WTC11 (cell line): Measurements from ENCODE around the gene RXFP3. TPM values are rescaled to one million over a fixed set of nuclear protein-coding genes. Genes with fewer than 3 reads are reported as not detected.

Source experiments
- CBFB ChIP-seq: sonication (generic); formaldehyde crosslinking; IDR thresholded peaks from 2 replicates; pipeline ENCODE4 v1.8.1; 2022; ENCODE audit warnings: mild to moderate bottlenecking, low read depth, missing genetic modification reagents
- ETV6 ChIP-seq: sonication (generic); formaldehyde crosslinking; IDR thresholded peaks from 2 replicates; pipeline ENCODE4 v1.8.1; 2022; ENCODE audit warnings: mild to moderate bottlenecking, missing genetic modification reagents
- FOXJ3 ChIP-seq: sonication (generic); formaldehyde crosslinking; IDR thresholded peaks from 2 replicates; pipeline ENCODE4 v1.9.0; 2021; ENCODE audit warnings: missing genetic modification reagents, mild to moderate bottlenecking, borderline replicate concordance
- FOXP1 ChIP-seq: sonication (generic); formaldehyde crosslinking; IDR thresholded peaks from 2 replicates; pipeline ENCODE4 v1.8.0; 2022; ENCODE audit warnings: missing genetic modification reagents, mild to moderate bottlenecking, moderate library complexity, borderline replicate concordance
- GABPB1 ChIP-seq: sonication (generic); formaldehyde crosslinking; IDR thresholded peaks from 2 replicates; pipeline ENCODE4 v1.8.1; 2023; ENCODE audit warnings: mild to moderate bottlenecking, missing genetic modification reagents
- GRHL2 ChIP-seq: fragments of 250-450 bp; sonication (Bioruptor Pico); IDR thresholded peaks from 2 replicates; pipeline ENCODE4 v1.8.0; 2022; ENCODE audit warnings: mild to moderate bottlenecking, moderate library complexity; ENCODE audit not compliant: insufficient replicate concordance, severe bottlenecking
- JUN ChIP-seq: sonication (generic); formaldehyde crosslinking; IDR thresholded peaks from 2 replicates; pipeline ENCODE4 v1.8.0; 2023; ENCODE audit warnings: mild to moderate bottlenecking, missing genetic modification reagents
- MYBL2 ChIP-seq: sonication (generic); formaldehyde crosslinking; IDR thresholded peaks from 2 replicates; pipeline ENCODE4 v1.8.1; 2023; ENCODE audit warnings: mild to moderate bottlenecking, moderate library complexity, missing genetic modification reagents
- NFATC4 ChIP-seq: fragments of 250-450 bp; sonication (Bioruptor Pico); IDR thresholded peaks from 2 replicates; pipeline ENCODE4 v1.9.0; 2021; ENCODE audit warnings: mild to moderate bottlenecking
- NFE2L1 ChIP-seq: sonication (generic); formaldehyde crosslinking; IDR thresholded peaks from 2 replicates; pipeline ENCODE4 v1.8.1; 2023; ENCODE audit warnings: missing genetic modification reagents
- OVOL2 ChIP-seq: fragments of 250-450 bp; sonication (Bioruptor Pico); IDR thresholded peaks from 2 replicates; pipeline ENCODE4 v1.9.0; 2021; ENCODE audit warnings: mild to moderate bottlenecking, borderline replicate concordance
- TCF7 ChIP-seq: sonication (generic); formaldehyde crosslinking; IDR thresholded peaks from 2 replicates; pipeline ENCODE4 v1.8.0; 2022; ENCODE audit warnings: mild to moderate bottlenecking, low read depth, missing genetic modification reagents, moderate library complexity
- ZNF317 ChIP-seq: sonication (generic); formaldehyde crosslinking; IDR thresholded peaks from 2 replicates; pipeline ENCODE4 v1.8.1; 2023; ENCODE audit warnings: low read depth, mild to moderate bottlenecking, moderate library complexity, missing genetic modification reagents, borderline replicate concordance
- total RNA-seq: library from RNA; stranded (reverse); gene quantifications from 3 replicates; pipeline ENCODE4 v1.2.3, GENCODE V29; 2021
- TF ChIP-seq, protein P1 (sequence below): sonication (generic); formaldehyde crosslinking; IDR thresholded peaks from 2 replicates; pipeline ENCODE4 v1.8.0; 2022; ENCODE audit warnings: mild to moderate bottlenecking, missing genetic modification reagents
- TF ChIP-seq, protein P2 (sequence below): fragments of 250-450 bp; sonication (Bioruptor Pico); IDR thresholded peaks from 2 replicates; pipeline ENCODE4 v1.9.0; 2021; ENCODE audit warnings: moderate library complexity, mild to moderate bottlenecking, inconsistent platforms, borderline replicate concordance
- TF ChIP-seq, protein P3 (sequence below): sonication (generic); formaldehyde crosslinking; conservative IDR thresholded peaks from 2 replicates; pipeline ENCODE4 v1.8.1; 2022; ENCODE audit warnings: mild to moderate bottlenecking, missing genetic modification reagents
- TF ChIP-seq, protein P4 (sequence below): sonication (generic); formaldehyde crosslinking; IDR thresholded peaks from 2 replicates; pipeline ENCODE4 v1.8.1; 2022; ENCODE audit warnings: low read depth, mild to moderate bottlenecking, moderate library complexity, missing genetic modification reagents, borderline replicate concordance
- TF ChIP-seq, protein P5 (sequence below): sonication (generic); formaldehyde crosslinking; IDR thresholded peaks from 2 replicates; pipeline ENCODE4 v1.8.1; 2023; ENCODE audit warnings: mild to moderate bottlenecking, moderate library complexity, missing genetic modification reagents
- TF ChIP-seq, protein P6 (sequence below): fragments of 250-450 bp; sonication (Bioruptor Pico); IDR thresholded peaks from 2 replicates; pipeline ENCODE4 v1.9.0; 2021; ENCODE audit warnings: mild to moderate bottlenecking
- TF ChIP-seq, protein P7 (sequence below): fragments of 250-450 bp; sonication (Bioruptor Pico); IDR thresholded peaks from 2 replicates; pipeline ENCODE4 v1.9.0; 2021; ENCODE audit warnings: mild to moderate bottlenecking, borderline replicate concordance

Gene RXFP3
- total RNA-seq, 1 experiment from 2014 or later: 0.22 TPM

DNA sequence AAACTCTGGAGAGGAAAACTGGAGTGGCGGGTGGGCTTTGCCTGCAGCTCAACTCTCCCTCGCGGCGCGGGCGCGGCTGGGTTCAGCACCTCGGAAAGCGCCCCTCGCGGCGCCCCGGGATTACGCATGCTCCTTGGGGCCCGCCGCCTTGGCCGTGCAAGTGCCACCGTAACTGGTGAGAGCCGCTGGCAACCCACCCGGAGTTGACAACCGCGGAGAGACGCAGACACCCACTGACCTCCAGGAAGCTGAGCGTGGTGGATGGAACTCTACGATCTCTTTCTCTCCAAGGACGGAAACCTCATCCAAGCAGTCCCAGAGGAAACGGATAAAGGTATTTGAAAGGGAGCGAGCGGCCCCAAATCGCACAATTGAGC is 194 bp upstream of the RXFP3 start (continued):
- TF ChIP-seq OVOL2 (no peak), GABPB1 (CRISPR knock-in tag) (no peak), FOXJ3 (no peak), CBFB (CRISPR knock-in tag) (no peak), NFATC4 (CRISPR knock-in tag) (no peak; the same call in 1 of the 2 replicates), ETV6 (CRISPR knock-in tag) (peak; percentile 79; the same call in 1 of the 2 replicates), NFE2L1 (CRISPR knock-in tag) (no peak), JUN (CRISPR knock-in tag) (peak; percentile 91; the same call in 1 of the 2 replicates), TCF7 (CRISPR knock-in tag) (no peak), GRHL2 (CRISPR knock-in tag) (no peak), MYBL2 (0 out of 2 replicates have a peak, but pooled peaks have one; percentile 42), ZNF317 (peak; percentile 55; the same call in 1 of the 2 replicates), FOXP1 (peak; percentile 90)
- TF ChIP-seq, protein P1, sequence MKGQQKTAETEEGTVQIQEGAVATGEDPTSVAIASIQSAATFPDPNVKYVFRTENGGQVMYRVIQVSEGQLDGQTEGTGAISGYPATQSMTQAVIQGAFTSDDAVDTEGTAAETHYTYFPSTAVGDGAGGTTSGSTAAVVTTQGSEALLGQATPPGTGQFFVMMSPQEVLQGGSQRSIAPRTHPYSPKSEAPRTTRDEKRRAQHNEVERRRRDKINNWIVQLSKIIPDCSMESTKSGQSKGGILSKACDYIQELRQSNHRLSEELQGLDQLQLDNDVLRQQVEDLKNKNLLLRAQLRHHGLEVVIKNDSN (CRISPR knock-in tag): peak; percentile 71; the same call in 1 of the 2 replicates
- TF ChIP-seq, protein P2, sequence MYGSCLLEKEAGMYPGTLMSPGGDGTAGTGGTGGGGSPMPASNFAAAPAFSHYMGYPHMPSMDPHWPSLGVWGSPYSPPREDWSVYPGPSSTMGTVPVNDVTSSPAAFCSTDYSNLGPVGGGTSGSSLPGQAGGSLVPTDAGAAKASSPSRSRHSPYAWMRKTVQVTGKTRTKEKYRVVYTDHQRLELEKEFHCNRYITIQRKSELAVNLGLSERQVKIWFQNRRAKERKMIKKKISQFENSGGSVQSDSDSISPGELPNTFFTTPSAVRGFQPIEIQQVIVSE: no peak
- TF ChIP-seq, protein P3, sequence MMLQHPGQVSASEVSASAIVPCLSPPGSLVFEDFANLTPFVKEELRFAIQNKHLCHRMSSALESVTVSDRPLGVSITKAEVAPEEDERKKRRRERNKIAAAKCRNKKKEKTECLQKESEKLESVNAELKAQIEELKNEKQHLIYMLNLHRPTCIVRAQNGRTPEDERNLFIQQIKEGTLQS: no peak
- TF ChIP-seq, protein P4, sequence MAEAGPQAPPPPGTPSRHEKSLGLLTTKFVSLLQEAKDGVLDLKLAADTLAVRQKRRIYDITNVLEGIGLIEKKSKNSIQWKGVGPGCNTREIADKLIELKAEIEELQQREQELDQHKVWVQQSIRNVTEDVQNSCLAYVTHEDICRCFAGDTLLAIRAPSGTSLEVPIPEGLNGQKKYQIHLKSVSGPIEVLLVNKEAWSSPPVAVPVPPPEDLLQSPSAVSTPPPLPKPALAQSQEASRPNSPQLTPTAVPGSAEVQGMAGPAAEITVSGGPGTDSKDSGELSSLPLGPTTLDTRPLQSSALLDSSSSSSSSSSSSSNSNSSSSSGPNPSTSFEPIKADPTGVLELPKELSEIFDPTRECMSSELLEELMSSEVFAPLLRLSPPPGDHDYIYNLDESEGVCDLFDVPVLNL (CRISPR knock-in tag): no peak
- TF ChIP-seq, protein P5, sequence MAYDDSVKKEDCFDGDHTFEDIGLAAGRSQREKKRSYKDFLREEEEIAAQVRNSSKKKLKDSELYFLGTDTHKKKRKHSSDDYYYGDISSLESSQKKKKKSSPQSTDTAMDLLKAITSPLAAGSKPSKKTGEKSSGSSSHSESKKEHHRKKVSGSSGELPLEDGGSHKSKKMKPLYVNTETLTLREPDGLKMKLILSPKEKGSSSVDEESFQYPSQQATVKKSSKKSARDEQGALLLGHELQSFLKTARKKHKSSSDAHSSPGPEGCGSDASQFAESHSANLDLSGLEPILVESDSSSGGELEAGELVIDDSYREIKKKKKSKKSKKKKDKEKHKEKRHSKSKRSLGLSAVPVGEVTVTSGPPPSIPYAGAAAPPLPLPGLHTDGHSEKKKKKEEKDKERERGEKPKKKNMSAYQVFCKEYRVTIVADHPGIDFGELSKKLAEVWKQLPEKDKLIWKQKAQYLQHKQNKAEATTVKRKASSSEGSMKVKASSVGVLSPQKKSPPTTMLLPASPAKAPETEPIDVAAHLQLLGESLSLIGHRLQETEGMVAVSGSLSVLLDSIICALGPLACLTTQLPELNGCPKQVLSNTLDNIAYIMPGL (CRISPR knock-in tag): no peak
- TF ChIP-seq, protein P6, sequence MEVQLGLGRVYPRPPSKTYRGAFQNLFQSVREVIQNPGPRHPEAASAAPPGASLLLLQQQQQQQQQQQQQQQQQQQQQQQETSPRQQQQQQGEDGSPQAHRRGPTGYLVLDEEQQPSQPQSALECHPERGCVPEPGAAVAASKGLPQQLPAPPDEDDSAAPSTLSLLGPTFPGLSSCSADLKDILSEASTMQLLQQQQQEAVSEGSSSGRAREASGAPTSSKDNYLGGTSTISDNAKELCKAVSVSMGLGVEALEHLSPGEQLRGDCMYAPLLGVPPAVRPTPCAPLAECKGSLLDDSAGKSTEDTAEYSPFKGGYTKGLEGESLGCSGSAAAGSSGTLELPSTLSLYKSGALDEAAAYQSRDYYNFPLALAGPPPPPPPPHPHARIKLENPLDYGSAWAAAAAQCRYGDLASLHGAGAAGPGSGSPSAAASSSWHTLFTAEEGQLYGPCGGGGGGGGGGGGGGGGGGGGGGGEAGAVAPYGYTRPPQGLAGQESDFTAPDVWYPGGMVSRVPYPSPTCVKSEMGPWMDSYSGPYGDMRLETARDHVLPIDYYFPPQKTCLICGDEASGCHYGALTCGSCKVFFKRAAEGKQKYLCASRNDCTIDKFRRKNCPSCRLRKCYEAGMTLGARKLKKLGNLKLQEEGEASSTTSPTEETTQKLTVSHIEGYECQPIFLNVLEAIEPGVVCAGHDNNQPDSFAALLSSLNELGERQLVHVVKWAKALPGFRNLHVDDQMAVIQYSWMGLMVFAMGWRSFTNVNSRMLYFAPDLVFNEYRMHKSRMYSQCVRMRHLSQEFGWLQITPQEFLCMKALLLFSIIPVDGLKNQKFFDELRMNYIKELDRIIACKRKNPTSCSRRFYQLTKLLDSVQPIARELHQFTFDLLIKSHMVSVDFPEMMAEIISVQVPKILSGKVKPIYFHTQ (CRISPR knock-in tag): no peak
- TF ChIP-seq, protein P7, sequence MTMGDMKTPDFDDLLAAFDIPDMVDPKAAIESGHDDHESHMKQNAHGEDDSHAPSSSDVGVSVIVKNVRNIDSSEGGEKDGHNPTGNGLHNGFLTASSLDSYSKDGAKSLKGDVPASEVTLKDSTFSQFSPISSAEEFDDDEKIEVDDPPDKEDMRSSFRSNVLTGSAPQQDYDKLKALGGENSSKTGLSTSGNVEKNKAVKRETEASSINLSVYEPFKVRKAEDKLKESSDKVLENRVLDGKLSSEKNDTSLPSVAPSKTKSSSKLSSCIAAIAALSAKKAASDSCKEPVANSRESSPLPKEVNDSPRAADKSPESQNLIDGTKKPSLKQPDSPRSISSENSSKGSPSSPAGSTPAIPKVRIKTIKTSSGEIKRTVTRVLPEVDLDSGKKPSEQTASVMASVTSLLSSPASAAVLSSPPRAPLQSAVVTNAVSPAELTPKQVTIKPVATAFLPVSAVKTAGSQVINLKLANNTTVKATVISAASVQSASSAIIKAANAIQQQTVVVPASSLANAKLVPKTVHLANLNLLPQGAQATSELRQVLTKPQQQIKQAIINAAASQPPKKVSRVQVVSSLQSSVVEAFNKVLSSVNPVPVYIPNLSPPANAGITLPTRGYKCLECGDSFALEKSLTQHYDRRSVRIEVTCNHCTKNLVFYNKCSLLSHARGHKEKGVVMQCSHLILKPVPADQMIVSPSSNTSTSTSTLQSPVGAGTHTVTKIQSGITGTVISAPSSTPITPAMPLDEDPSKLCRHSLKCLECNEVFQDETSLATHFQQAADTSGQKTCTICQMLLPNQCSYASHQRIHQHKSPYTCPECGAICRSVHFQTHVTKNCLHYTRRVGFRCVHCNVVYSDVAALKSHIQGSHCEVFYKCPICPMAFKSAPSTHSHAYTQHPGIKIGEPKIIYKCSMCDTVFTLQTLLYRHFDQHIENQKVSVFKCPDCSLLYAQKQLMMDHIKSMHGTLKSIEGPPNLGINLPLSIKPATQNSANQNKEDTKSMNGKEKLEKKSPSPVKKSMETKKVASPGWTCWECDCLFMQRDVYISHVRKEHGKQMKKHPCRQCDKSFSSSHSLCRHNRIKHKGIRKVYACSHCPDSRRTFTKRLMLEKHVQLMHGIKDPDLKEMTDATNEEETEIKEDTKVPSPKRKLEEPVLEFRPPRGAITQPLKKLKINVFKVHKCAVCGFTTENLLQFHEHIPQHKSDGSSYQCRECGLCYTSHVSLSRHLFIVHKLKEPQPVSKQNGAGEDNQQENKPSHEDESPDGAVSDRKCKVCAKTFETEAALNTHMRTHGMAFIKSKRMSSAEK: no peak
